ENCODE measurements around the gene ZMYM2.

Gene ZMYM2

GRCh38 chr13:20105161-20105689 is 146.7 kb downstream of the ZMYM2 start:
- DNase-seq (ENCODE audit: low spot score): no peak

- no peak for DNase-seq (ENCODE audit: low spot score)
Measured at GRCh38 chr13:20106742-20107141, 148.2 kb downstream of the ZMYM2 start.

- no peak for DNase-seq (ENCODE audit: low spot score)
Measured at GRCh38 chr13:20109037-20109436, 150.5 kb downstream of the ZMYM2 start.

GRCh38 chr13:20114066-20114610 is 155.6 kb downstream of the ZMYM2 start:
- no peak for DNase-seq (ENCODE audit: low spot score)

- no peak for DNase-seq (ENCODE audit: low spot score)
Measured at GRCh38 chr13:20116213-20116612, 157.7 kb downstream of the ZMYM2 start.

GRCh38 chr13:20118268-20119140 is 160.0 kb downstream of the ZMYM2 start:
- no peak for DNase-seq (ENCODE audit: low spot score)

- DNase-seq (ENCODE audit: low spot score): no peak
Measured at GRCh38 chr13:20119960-20120359, 161.4 kb downstream of the ZMYM2 start.

- no peak for DNase-seq (ENCODE audit: low spot score)
Measured at GRCh38 chr13:20121159-20121525, 162.6 kb downstream of the ZMYM2 start.

- DNase-seq (ENCODE audit: low spot score): no peak
Measured at GRCh38 chr13:20124303-20124702, 165.8 kb downstream of the ZMYM2 start.

GRCh38 chr13:20125129-20125782 is 166.7 kb downstream of the ZMYM2 start:
- no peak for DNase-seq (ENCODE audit: low spot score)

- no peak for DNase-seq (ENCODE audit: low spot score)
Measured at GRCh38 chr13:20125783-20126165, 167.2 kb downstream of the ZMYM2 start.

- DNase-seq (ENCODE audit: low spot score): no peak
Measured at GRCh38 chr13:20126541-20127261, 168.2 kb downstream of the ZMYM2 start.

- no peak for DNase-seq (ENCODE audit: low spot score)
Measured at GRCh38 chr13:20127262-20127561, 168.7 kb downstream of the ZMYM2 start.

- peak; percentile 36 for DNase-seq (ENCODE audit: low spot score)
Measured at GRCh38 chr13:20127562-20128458, 169.3 kb downstream of the ZMYM2 start.

GRCh38 chr13:20128459-20128931 is 170.0 kb downstream of the ZMYM2 start:
- DNase-seq (ENCODE audit: low spot score): no peak

- no peak for DNase-seq (ENCODE audit: low spot score)
Measured at GRCh38 chr13:20129076-20129475, 170.5 kb downstream of the ZMYM2 start.

- no peak for DNase-seq (ENCODE audit: low spot score)
Measured at GRCh38 chr13:20130012-20130411, 171.5 kb downstream of the ZMYM2 start.

GRCh38 chr13:20130652-20131051 is 172.1 kb downstream of the ZMYM2 start:
- no peak for DNase-seq (ENCODE audit: low spot score)

- DNase-seq (ENCODE audit: low spot score): no peak
Measured at GRCh38 chr13:20131057-20131832, 172.7 kb downstream of the ZMYM2 start.

GRCh38 chr13:20132052-20132634 is 173.6 kb downstream of the ZMYM2 start:
- DNase-seq (ENCODE audit: low spot score): no peak
